ENCODE measurements around the gene NFS1.

DNA sequence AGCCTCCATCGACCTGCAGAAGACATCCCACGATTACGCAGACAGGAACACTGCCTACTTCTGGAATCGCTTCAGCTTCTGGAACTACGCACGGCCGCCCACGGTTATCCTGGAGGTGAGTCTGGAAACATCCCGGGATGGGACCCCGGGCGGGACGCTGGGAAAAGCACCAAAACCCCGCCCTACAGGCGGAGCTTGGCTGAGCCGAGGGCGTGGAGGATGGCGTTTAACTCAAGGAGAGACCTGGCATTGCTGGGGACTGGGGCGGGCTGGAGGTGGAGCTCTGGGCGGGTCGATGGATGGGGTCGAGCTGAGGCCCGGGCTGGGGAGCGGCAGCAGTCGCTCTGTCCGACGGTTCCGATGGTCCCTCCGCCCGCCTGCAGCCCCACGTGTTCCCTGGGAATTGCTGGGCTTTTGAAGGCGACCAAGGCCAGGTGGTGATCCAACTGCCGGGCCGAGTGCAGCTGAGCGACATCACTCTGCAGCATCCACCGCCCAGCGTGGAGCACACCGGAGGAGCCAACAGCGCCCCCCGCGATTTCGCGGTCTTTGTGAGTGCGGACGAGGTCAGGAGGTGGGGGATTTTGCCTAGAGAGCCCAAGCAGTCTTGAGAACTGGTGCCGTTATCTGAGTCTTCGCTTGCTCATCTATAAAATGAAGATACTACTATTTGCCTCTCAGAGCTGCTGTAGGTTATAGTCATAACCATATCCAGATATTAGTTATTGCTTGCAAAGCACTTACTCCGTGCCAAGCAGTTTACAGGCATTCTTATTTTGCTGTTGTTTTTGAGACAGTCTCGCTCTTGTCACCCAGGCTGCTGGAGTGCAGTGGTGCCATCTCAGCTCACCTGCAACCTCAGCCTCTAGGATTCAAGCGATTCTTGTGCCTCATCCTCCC is 79.7 kb downstream of the NFS1 start:
- TF ChIP-seq, protein P1, sequence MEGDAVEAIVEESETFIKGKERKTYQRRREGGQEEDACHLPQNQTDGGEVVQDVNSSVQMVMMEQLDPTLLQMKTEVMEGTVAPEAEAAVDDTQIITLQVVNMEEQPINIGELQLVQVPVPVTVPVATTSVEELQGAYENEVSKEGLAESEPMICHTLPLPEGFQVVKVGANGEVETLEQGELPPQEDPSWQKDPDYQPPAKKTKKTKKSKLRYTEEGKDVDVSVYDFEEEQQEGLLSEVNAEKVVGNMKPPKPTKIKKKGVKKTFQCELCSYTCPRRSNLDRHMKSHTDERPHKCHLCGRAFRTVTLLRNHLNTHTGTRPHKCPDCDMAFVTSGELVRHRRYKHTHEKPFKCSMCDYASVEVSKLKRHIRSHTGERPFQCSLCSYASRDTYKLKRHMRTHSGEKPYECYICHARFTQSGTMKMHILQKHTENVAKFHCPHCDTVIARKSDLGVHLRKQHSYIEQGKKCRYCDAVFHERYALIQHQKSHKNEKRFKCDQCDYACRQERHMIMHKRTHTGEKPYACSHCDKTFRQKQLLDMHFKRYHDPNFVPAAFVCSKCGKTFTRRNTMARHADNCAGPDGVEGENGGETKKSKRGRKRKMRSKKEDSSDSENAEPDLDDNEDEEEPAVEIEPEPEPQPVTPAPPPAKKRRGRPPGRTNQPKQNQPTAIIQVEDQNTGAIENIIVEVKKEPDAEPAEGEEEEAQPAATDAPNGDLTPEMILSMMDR (IDR thresholded peaks at IDR 0.05; ENCODE audit: borderline replicate concordance, extremely low read depth, low read length, poor library complexity, severe bottlenecking), result peak; percentile 94
- TF ChIP-seq EZH2 (IDR thresholded peaks at IDR 0.05; ENCODE audit: borderline replicate concordance, low read depth, low read length, severe bottlenecking), result no peak

Measured in DND-41 (cell line).